ENCODE results near the gene LYSMD3.

The LYSMD3 gene

DNA sequence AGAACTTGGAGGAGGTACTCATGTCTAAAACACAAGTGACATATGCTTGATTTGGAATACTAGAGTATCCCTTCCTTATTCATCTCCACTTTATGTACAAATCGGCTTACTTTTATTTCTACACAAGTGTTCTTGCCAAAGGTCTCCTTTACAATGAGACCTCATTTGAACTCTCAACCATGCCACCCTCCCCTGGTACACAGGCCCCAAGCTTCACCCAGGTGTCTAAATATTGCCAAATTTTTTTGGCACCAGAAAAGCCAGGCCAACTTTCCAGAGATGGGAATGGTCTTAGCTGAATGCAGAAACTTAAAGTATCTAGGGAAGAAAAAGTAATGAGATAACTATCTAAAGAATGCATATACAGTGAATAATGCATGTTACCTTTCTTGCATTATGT lies 18.9 kb downstream of the LYSMD3 start:
- H3K4me1 ChIP-seq (ENCODE audit: insufficient read depth, poor library complexity, severe bottlenecking) = no peaks in the 10 kb centered on the region
- ATAC-seq (ENCODE audit: low read depth) = peak; percentile 25; the same call in 2 of the 3 replicates
- no peaks in the 10 kb centered on the region for H3K27me3 ChIP-seq (ENCODE audit: insufficient read depth, poor library complexity, severe bottlenecking)
- peaks cover 19% of the 10 kb centered on the region for H3K36me3 ChIP-seq (ENCODE audit: low read depth)
- H3K9me3 ChIP-seq (ENCODE audit: severe bottlenecking) = no peaks in the 10 kb centered on the region
- no peak overlapping the region for H3K4me3 ChIP-seq (ENCODE audit: severe bottlenecking)
- no peak for DNase-seq (ENCODE audit: low spot score)
- H3K27ac ChIP-seq (ENCODE audit: poor library complexity, severe bottlenecking) = no peak overlapping the region
- TF ChIP-seq, protein P1, sequence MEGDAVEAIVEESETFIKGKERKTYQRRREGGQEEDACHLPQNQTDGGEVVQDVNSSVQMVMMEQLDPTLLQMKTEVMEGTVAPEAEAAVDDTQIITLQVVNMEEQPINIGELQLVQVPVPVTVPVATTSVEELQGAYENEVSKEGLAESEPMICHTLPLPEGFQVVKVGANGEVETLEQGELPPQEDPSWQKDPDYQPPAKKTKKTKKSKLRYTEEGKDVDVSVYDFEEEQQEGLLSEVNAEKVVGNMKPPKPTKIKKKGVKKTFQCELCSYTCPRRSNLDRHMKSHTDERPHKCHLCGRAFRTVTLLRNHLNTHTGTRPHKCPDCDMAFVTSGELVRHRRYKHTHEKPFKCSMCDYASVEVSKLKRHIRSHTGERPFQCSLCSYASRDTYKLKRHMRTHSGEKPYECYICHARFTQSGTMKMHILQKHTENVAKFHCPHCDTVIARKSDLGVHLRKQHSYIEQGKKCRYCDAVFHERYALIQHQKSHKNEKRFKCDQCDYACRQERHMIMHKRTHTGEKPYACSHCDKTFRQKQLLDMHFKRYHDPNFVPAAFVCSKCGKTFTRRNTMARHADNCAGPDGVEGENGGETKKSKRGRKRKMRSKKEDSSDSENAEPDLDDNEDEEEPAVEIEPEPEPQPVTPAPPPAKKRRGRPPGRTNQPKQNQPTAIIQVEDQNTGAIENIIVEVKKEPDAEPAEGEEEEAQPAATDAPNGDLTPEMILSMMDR (IDR thresholded peaks at IDR 0.05; ENCODE audit: poor library complexity, severe bottlenecking) = no peak

DNA sequence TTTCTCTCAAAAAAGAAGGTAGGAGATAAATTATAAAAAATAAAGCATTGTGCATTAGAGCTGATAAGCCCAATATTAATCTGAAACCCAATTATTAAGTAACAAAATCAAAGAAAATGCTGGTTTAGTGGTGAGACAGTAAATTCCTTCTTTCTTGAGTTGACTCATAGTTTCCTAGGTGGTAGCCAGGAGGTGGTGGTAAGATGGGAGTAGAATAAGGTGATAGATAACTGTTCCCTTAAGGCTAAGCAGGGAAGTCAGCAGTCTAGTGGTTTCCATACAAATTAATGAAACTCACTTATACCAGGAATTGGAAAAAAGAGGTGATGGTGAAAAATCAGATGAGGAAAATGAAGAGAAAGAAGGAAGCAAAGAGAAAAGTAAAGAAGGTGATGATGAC lies 23.2 kb downstream of the LYSMD3 start:
- Histone ChIP-seq H3K27ac (ENCODE audit: poor library complexity, severe bottlenecking) (no peak overlapping the region), H3K4me1 (ENCODE audit: insufficient read depth, poor library complexity, severe bottlenecking) (peaks cover 14% of the 10 kb centered on the region), H3K36me3 (ENCODE audit: low read depth) (peaks cover 15% of the 10 kb centered on the region; the same call in 1 of the 2 replicates), H3K27me3 (ENCODE audit: insufficient read depth, poor library complexity, severe bottlenecking) (no peaks in the 10 kb centered on the region), H3K4me3 (ENCODE audit: severe bottlenecking) (no peak overlapping the region), H3K9me3 (ENCODE audit: severe bottlenecking) (no peaks in the 10 kb centered on the region)
- DNase-seq (ENCODE audit: low spot score) (no peak), ATAC-seq (ENCODE audit: low read depth) (no peak)
- TF ChIP-seq, protein P1 (IDR thresholded peaks at IDR 0.05; ENCODE audit: poor library complexity, severe bottlenecking) = no peak

DNA sequence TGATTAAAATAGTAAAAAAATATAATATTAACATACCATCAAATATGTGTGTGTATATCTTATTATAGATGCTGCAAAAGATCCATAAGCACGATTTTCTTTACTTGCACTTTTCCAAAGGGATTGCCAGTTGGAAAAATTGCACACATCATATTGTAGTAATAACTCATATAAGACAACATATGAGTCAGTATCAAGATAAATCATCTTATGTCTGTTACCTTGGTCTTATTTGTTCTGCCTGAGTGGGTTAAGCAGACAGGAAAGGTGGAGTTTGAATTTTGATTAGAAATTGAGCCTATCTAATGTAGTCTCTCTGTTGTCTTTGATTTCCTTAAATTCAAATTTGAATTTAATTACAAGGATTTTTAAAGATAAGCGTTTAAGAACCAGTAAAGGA lies 24.6 kb downstream of the LYSMD3 start:
- no peaks in the 10 kb centered on the region for H3K9me3 ChIP-seq (ENCODE audit: severe bottlenecking)
- DNase-seq (ENCODE audit: low spot score) (no peak), ATAC-seq (ENCODE audit: low read depth) (peak; percentile 83)
- no peak overlapping the region for H3K4me3 ChIP-seq (ENCODE audit: severe bottlenecking)
- H3K36me3 ChIP-seq (ENCODE audit: low read depth) = peaks cover 15% of the 10 kb centered on the region; the same call in 1 of the 2 replicates
- no peak overlapping the region for H3K27ac ChIP-seq (ENCODE audit: poor library complexity, severe bottlenecking)
- TF ChIP-seq, protein P1 (IDR thresholded peaks at IDR 0.05; ENCODE audit: poor library complexity, severe bottlenecking) = no peak
- H3K27me3 ChIP-seq (ENCODE audit: insufficient read depth, poor library complexity, severe bottlenecking) = no peaks in the 10 kb centered on the region
- H3K4me1 ChIP-seq (ENCODE audit: insufficient read depth, poor library complexity, severe bottlenecking) = peaks cover 14% of the 10 kb centered on the region

DNA sequence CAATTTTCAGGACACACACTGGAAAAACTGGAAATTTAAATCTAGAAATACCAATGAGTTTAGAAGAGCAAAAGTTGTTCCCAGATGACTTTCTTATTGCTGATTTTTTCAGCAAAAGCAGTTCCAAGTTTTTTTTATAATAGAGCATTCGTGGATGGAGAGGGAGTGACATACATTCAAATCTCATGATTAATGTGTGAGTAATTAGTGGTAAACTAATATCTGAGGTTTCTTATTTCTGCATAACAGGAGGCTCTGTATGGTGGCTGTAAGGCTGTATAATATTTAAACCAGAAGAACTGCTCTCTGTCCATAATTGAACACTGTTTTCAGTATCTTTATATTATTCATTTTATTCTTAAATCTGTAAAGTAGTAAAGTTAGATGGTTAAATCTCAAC lies 25.8 kb downstream of the LYSMD3 start:
- Histone ChIP-seq H3K27ac (ENCODE audit: poor library complexity, severe bottlenecking) (no peak overlapping the region), H3K4me1 (ENCODE audit: insufficient read depth, poor library complexity, severe bottlenecking) (peaks cover 14% of the 10 kb centered on the region), H3K36me3 (ENCODE audit: low read depth) (peaks cover 11% of the 10 kb centered on the region; the same call in 1 of the 2 replicates), H3K4me3 (ENCODE audit: severe bottlenecking) (no peak overlapping the region), H3K9me3 (ENCODE audit: severe bottlenecking) (no peaks in the 10 kb centered on the region), H3K27me3 (ENCODE audit: insufficient read depth, poor library complexity, severe bottlenecking) (no peaks in the 10 kb centered on the region)
- ATAC-seq (ENCODE audit: low read depth) (peak; percentile 87), DNase-seq (ENCODE audit: low spot score) (no peak)
- TF ChIP-seq, protein P1 (IDR thresholded peaks at IDR 0.05; ENCODE audit: poor library complexity, severe bottlenecking) = no peak

DNA sequence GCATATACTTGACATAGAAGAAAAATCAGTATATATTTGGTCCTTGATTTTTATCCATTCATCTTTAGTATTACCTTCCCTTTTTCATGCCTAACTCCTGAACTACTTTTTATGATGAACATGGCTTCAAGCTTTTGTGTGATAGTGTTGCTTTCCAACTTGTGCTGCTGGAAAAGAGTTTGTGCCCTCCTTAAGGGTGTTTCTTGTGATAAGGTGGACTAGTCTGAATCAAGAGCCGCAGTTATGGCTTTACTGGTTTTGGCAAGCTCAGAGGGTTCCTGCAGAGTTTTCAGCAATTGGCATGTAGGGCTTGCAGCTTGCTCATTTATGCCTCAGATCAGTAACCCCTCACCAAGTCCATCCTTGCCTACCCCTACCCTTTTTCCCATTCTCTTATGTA lies 34.2 kb downstream of the LYSMD3 start:
- Histone ChIP-seq H3K4me3 (ENCODE audit: severe bottlenecking) (no peak overlapping the region), H3K4me1 (ENCODE audit: insufficient read depth, poor library complexity, severe bottlenecking) (no peaks in the 10 kb centered on the region), H3K27me3 (ENCODE audit: insufficient read depth, poor library complexity, severe bottlenecking) (no peaks in the 10 kb centered on the region), H3K9me3 (ENCODE audit: severe bottlenecking) (no peaks in the 10 kb centered on the region), H3K36me3 (ENCODE audit: low read depth) (peaks cover 46% of the 10 kb centered on the region), H3K27ac (ENCODE audit: poor library complexity, severe bottlenecking) (no peak overlapping the region)
- ATAC-seq (ENCODE audit: low read depth) = no peak
- TF ChIP-seq, protein P1 (IDR thresholded peaks at IDR 0.05; ENCODE audit: poor library complexity, severe bottlenecking) = no peak
- no peak for DNase-seq (ENCODE audit: low spot score)
